Measurements from ENCODE around the gene DARS1.

GRCh38 chr2:135984199-135985017 lies 1.0 kb downstream of the DARS1 start:
- no peak for TF ChIP-seq CTCF (IDR thresholded peaks at IDR 0.05)
- TF ChIP-seq POLR2A (IDR thresholded peaks at IDR 0.05) = no peak
